NCI-H2196 treated with DMSO at 0.1 percent for 48 hours (cell line): ENCODE results near the gene BLVRA.
"Not testable (repeated sequence)": the region's sequence is repeated elsewhere in the genome, so short reads cannot be mapped to it uniquely, and the experiment has no call there.

Experiments
- DNase-seq: peaks from one replicate; lab custom pipeline; 2025; ENCODE audit not compliant: unreplicated experiment; lab: John Stamatoyannopoulos, UW

The BLVRA gene, protein sequence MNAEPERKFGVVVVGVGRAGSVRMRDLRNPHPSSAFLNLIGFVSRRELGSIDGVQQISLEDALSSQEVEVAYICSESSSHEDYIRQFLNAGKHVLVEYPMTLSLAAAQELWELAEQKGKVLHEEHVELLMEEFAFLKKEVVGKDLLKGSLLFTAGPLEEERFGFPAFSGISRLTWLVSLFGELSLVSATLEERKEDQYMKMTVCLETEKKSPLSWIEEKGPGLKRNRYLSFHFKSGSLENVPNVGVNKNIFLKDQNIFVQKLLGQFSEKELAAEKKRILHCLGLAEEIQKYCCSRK

DNA sequence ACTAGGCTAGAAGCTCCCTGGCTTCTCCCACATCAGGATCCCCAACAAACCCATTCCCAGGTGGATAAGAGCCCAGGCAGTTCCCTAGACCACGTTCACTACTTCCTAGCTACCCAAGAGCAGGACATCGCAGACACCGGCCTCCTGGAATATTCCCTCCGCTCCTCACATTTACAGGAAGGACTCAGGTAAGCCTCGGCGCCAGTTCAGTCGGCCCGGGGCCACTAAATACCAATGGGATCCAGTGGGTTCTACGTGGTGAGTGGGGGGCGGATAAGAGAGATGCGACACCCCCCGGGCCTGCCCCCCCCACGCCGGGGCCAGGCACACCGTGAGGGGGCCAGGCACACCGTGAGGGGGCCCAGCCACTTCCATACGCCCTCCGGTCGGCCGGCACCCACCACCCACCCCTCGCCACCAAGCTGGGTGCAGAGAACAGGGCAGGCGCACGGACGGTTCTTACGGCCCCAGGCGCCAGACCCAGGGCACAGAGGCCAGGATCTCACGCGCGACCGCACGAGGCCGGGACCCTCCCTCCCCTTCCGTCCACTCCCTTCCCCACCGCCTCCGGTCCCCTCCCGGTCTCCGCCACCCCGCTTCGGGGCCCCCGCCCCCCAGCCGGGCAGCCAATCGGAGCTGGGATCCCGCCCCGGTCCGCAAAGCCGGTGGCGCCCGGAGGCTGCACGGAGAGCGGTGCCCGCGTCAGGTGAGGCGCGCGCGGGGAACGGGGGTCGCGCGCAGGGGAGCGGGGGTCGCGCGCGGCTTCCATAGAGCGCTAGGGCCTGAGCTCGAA lies at the start of gene BLVRA:
Gene BLVRA, plus strand, starts transcription at position 652 of the 793 bp plus-strand sequence. CDS start 12,479 bp downstream, outside the sequence.
- no peak for DNase-seq

DNA sequence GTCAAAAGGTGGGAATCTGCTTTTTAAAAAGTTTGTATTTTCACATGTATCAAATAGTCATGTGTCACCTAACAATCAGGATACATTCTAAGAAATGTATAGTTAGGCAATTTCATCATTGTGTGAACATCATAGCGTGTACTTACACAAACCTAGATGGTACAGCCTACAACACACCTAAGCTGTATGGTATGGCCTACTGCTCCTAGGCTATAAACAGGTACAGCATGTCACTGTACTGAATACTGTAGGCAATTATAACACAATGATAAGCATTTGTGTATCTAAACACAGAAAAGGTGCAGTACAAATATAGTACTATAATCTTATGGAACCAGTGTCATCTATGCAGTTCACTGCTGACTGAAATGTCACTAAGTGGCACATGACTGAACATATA lies 47.0 kb upstream of the BLVRA start:
- DNase-seq, result no peak

DNA sequence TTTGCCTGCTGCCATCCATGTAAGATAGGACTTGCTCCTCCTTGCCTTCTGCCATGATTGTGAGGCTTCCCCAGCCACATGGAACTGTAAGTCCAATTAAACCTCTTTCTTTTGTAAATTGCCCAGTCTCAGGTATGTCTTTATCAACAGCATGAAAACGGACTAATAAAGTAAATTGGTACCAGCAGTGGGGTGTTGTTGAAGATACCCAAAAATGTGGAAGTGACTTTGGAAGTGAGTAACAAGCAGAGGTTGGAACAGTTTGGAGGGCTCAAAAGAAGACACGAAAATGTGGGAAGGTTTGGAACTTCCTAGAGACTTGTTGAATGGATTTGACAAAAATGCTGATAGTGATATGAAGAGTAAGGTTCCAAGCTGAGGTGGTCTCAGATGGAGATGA lies 42.5 kb upstream of the BLVRA start:
- DNase-seq, result not testable (repeated sequence)

DNA sequence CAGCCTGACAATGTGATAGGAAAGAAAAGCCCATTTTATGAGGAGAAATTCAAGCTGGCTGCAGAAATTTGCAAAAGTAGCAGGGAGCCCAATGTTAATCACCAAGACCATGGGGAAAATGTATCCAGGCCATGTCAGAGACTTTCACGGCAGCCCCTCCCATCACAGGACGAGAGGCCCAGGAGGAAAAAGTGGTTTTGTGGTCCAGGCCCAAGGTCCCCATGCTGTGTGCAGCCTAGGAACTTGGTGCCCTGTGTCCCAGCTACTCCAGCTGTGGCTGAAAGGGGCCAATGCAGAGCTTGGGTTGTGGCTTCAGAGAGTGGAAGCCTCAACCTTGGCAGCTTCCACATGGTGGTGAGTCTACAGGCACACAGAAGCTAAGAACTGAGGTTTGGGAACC lies 41.9 kb upstream of the BLVRA start:
- no peak for DNase-seq

DNA sequence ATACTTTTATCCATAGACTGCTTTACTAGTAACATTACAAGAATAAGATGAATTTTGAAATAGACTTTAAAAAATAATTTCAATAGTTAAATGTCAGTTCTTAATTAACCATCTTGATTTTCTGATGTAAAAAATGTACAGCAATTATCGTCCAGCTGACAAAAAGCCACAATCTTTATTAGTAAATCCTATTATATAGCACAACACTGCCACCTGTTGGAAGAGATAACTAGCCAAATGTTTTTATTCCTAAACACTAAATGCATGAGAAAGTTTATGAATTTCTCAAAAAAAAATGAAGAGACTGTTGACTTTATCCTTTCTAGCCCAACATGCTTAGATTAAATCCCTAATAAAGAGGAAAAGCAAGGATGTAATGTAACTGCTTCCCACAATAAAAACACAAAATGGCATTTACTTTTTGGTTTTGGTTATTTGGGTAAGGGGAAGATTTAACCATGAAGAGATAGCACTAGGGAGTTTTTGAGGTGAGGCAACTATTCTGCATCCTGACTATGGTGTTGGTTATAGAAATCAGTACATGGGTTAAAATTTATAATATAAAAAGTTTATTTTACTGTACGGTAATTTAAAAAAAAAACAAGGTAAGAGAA lies 37.2 kb upstream of the BLVRA start:
- peak; percentile 32 for DNase-seq

DNA sequence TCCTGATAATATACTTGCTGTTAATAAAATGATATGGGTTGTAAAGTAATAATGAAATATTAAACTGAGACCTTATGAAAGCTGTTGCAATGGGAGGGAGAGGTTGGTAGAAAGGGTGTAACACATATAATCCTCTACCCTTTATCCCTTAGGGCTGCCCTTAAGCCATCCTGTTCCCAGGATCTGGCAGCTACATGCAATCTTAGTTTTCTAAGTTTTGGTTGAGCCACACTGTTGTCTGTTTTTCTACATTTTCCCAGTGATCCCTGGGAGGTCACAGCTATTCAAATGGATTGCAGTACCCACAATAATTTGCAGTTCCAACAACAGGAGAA lies 35.5 kb upstream of the BLVRA start:
- no peak for DNase-seq

DNA sequence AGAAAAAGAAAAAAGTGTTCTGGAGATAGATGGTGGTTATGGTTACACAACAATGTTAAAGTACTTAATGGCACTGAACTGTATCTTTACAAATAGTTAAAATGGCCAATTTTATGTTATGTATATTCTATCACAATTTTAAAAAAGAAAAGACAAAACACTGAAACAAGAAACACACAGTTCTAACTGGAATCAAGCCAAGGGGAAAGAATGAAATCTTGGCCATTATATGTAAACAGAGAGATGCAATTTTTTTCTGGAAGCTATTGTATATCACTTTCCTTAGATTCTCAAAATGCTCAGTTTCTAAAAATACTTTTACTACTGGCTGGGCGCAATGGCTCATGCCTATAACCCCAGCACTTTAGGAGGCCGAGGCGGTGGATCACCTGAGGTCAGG lies 33.2 kb upstream of the BLVRA start:
- no peak for DNase-seq

DNA sequence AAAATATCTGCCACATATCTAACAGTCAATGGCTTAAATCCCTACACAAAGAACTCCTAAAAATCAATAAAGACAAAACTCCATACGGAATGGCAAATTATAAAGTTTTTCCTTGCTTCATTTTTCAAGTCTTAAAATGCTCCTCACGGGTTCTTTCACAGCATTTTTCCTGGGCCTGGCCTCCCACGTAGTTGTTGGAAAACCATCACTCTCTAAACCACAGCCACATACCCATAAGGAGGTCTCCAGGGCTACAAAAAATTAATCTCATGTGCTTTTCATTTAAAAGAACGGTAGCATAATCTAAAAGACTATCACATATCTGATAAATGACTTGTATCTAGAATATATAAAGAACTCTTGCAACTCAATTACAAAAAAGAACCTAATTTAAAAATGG lies 32.0 kb upstream of the BLVRA start:
- no peak for DNase-seq

DNA sequence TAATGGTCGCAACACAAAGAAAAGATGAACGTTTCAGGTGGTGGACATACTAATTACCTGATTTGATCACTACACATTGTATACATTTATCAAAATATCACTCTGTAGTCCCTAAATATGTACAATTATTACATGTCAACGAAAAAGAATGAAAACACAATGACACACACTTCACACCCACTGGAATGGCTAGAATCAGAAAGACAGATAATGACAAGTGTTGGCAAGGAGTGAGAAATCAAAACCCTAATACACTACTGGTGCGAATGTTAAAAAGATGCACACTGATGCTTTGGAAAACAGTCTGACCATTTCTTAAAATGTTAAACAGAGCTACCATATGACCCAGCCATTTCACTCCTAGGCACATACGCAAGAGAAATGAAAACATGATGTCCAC lies 31.5 kb upstream of the BLVRA start:
- DNase-seq, result no peak

DNA sequence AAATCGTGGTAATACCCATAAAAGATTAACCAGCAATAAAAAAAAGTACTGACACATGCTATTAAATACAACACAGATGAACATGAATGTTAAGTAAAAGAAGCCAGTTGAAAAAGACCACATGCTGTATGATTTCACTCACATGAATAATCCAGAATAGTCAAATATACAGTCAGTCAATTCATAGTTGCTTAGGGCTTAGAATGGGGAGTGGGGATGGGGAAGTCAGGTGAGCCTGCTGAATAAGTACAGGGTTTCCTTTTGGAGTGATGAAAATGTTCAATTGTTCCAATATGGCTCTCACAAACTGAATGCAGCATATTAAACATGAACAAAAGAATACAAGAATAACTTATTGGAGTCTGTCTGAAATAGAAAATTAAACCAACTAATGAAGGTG lies 31.0 kb upstream of the BLVRA start:
- DNase-seq, result no peak

DNA sequence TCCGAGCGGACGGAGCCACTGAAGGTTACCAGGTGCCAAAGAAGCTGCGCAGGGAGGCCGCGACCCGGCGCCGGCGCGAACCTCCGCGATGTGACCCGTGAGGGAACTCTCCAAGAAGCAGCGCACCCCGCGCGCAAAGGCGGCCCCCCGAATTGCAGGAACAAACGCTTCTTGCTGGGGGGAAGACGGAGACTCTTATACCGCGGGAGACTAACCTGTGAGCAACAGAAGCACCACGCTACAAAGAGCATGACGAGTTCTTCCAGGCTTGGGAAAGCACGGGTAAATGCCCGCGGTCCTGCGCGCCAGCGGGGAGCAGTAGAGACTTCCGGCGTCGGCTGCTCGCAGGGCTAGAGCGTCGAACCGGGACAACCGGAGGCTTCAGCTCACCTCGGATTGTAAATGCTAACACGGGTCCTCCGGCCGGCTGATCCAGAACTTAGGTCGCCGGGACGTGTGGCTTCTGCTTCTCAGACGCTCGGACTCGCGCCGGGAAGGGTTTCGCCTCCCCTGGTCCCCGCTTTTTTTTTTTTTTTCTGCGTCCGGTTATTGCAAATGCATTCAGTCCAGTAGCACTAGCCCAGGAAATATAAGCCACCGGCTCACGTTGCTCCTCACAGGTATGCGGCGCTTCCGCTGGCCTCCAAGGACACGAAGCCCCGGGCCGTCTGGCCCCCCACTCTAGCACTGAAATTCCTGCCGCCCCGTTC lies 29.1 kb upstream of the BLVRA start, which contains the start of gene COA1:
Gene COA1, minus strand, starts transcription at position 310 of the 710 bp plus-strand sequence. CDS start 80,909 bp downstream, outside the sequence.
- peak; percentile 79 for DNase-seq

DNA sequence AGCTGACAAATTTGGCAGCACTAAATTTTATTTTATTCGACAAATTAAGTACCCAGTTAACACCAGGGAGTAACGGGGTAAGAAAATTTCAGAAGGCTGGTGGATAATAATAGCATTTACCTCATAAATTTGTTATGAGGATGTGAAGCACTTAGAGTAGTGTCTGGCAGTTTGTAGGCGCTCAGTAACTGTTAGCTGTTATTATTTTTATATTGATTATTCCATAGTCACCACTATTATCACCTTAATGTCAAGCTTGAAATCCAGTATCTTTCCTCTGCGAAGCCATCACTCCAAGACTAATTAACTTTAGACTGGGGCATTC lies 28.6 kb upstream of the BLVRA start:
- DNase-seq, result no peak

DNA sequence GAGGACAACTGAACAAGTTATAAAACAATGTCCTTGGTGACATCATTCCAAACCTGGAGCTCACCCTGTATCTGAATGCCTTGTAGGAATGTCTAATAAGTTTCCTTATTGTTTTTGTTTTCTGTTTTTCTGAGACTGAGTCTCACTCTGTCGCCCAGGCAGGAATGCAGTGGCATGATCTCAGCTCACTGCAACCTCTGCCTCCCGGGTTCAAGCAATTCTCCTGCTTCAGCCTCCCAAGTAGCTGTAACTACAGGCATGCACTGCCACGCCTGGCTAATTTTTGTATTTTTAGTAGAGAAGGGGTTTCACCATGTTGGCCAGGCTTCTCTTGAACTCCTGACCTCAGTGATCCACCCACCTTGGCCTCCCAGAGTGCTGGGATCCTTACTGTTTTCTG lies 27.0 kb upstream of the BLVRA start:
- not testable (repeated sequence) for DNase-seq

DNA sequence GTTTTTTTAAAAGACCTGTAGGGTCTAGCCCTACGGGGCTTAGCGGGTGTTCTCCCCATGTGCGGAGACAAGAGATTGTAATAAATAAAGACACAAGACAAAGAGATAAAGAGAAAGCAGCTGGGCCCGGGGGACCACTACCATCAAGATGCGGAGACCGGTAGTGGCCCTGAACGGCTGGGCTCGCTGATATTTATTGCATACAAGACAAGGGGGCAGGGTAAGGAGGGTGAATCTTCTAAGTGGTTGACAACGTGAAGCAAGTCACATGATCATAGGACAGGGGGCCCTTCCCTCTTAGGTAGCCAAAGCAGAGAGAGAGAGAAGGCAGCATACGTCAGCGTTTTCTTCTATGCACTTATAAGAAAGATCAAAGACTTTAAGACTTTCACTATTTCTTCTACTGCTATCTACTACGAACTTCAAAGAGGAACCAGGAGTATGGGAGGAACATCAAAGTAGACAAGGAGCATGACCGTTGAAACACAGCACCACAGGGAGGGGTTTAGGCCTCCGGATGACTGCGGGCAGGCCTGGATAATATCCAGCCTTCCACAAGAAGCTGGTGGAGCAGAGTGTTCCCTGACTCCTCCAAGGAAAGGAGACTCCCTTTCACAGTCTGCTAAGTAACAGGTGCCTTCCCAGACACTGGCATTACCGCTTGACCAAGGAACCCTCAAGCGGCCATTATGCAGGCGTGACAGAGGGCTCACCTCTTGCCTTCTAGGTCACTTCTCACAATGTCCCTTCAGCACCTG lies 23.7 kb upstream of the BLVRA start:
- not testable (repeated sequence) for DNase-seq

DNA sequence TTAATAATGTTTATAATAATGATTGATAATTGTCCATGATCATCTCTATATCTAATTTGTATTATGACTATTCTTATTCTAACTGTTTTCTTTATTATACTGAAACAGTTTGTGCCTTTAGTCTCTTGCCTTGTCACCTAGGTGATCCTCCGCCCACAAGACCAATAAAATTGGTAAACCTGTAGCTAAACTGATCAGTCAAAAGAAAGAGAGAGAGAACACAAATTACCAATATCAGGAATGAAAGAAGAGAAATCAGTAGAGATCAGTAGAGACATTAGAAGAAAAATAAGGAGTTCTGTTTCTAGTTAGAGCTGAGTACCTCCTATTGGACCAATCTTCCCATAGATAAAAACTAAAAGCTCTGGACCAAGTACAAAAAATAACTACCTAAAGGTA lies 23.1 kb upstream of the BLVRA start:
- DNase-seq, result no peak

DNA sequence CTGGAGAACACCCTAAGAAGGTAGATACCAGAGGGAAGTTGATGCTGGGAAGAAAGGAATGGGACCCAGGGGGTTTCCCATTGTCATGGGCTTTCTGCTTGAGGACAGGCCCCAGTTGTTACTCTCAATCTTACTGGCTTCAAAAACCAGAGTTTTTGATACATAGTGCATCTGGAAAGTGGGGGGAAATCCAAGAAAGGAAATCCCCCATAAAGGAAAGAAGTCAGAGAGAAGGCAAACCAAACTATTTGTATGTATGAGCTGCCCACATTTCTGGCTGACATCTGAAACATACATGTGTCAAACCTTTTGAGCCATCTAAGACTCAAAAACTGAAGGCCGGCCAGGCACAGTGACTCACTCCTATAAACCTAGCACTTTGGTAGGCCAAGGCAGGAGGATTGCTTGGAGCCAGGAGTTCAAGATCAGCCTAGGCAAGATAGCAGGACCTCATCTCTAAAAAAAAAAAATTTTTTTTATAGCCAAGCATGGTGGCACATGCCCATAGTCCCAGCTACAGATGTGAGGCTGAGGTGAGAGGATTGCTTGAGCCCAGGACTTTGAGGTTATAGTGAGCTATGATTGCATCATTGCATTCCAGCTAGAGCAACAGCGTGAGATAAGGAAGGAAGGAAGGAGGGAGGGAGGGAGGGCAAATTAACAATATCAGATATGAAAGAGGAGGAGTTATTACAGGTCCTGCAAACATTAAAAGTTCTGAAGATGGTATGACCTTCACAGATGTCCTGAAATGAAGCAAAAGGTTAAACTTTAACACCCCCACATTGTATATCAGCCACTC lies 22.5 kb upstream of the BLVRA start:
- no peak for DNase-seq

DNA sequence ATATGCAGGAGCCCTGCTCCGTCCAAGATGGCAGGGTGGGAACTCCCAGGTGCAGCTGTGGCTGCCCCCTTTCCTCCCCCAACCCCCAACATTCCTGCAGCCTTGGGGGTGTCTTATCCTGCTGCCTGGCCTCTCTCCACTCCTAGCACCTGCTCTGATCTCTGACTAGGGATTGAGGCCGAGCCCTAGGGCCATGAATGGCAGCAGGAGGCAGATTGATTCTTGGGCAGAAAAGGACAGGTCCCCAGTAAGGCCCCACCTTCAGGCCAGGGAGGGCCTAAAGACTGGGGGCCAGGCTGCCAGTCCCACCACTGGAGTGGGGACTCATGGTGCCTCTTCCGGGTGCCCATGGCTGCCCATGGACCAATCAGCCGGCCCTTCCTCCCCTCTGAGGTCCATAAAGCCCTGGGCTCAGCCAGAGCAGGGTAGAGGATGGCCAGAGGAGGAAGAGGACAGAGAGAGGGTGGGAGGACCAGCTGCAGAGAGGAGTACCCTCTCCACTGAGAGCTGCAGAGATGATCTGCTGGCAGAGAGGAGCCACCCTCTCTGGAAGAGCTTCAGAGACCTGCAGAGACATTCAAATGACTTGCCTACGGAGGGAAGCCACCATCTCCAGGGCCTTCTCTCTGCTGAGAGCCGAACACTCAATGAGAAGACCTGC lies 20.9 kb upstream of the BLVRA start:
- DNase-seq, result no peak

DNA sequence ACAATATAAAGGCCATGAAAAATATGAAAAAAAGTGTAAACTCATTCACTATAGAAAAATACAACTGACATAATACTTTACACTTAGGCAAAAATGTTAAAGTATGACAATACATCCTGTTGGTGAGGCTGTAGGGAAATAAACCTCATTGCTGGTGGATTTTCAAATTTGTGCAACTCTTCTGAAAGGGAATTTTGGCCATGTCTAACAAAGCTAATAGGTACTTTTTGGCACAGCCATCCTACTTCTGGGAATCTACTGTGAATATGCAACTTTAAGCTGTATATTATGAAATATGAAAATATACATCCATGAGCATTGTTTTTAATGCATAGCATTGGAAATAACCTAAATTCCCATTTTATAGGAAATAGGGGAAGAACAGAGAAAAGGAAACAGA lies 15.8 kb upstream of the BLVRA start:
- no peak for DNase-seq

DNA sequence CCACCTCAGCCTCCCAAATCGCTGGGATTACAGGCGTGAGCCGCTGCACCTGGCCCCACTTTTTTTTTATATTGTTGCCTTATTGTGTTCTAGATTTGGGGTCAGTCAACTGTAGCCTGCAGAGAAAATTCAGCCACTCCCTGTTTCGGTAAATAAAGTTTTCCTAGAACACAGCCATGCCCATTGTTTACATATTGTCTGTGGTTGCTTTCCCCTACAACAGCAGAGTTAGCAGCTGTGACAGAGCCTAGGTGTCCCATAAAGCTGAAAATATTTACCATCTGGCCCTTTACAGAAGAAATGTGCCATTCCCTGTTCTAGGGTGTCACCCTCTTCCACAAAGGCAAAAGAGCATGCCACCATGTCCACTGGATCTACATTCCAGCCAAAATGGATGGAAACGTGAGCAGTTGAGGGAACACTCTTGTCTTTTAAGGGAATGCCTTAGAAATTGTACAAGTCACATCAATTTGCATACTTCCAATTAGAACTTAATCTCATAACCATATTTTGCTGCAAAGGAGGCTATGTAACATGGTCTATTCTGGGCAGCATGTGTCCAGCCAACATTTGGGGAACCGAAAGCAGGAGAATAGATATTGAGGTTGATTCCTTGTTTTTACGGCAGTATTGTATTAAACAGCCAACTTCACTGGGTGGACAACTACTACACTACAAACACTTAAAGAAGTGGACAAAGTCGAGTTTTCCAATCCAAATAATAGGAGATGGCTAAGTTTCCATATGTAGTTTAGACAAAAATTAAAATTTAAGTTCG lies 11.0 kb upstream of the BLVRA start:
- no peak for DNase-seq
